T47D (cell line): Measurements from ENCODE around the gene FUT8.

ENCODE experiments used
- DNase-seq, 2 experiments: peaks; one replicate each; pipeline versions ENCODE4 v3.0.0 to v3.0.0-alpha.2; 2011 to 2012; ENCODE audit warnings: low read depth in 1 of 2, low spot score in 1 of 2
- JUND ChIP-seq: IDR thresholded peaks from 2 replicates; pipeline ENCODE4 v1.6.1; 2012; ENCODE audit warnings: low read depth
- in situ Hi-C: cut with HindIII; loops from 2 replicates; pipeline ENCODE4 v1.10.0; 2016; ENCODE audit warnings: low sequenced_read_pairs, low pct_unique_long_range_greater_than_20kb

Gene FUT8

GRCh38 chr14:65564370-65564769 lies 151.8 kb downstream of the FUT8 start:
- no peak for TF ChIP-seq JUND
- no peak for DNase-seq
- in situ Hi-C loops: no loop called here

- DNase-seq: no peak
- no peak for TF ChIP-seq JUND
- in situ Hi-C loops: no loop called here
Observed at GRCh38 chr14:65565948-65566347, 153.4 kb downstream of the FUT8 start.

DNA sequence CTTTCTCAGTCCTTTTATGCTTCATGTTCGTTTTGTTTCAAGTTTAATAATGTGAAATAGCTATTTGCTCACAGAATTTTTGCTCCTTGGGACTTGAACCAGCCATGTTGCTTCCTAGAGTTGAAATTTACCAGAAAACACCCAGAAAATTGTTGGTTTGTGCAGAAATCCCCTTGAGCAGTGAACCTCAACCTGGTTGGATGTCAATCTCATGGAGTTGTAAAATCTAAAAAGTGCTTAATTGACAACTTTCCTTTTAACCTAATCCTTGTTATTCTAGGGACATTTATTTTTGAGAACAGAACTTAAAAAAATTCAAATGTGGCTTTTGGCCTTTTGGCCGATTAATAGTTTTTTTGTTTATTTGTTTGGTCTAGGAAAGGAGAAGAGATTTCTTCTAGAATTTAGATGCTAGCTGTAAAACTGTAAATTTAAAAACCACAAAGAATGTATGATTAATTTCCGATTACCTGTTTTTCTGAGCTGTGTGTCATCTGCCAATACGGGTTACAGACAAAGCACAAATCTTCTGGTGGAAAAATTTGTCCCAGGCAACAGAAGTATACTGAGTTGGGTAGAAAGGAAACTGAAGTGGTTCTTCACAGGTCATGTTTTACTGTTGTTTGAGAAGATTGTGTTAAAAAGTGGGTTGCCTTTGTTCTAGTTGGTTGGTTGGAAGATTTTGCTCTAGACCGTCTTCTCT lies 154.4 kb downstream of the FUT8 start:
- TF ChIP-seq JUND: no peak
- DNase-seq: no peak
- in situ Hi-C loops: no loop called here

DNA sequence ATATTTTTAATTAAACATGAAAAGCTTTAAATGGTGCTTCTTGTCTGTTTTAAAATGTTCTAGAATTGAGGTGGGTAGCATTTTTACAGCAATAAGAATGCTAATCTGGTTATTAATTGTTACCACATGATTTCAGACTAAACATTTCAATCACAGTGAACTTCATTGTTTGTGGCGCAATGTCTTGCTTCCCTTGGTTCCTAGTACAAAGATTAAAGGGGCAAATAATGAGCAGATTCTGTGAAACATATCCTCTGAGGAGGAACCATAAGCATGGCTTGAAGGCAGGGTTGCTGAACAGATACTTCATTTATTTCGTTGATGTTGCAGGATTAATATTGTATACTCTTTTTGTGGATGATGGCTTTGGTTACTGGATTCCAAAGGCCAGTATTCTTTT lies 162.1 kb downstream of the FUT8 start:
- DNase-seq: no peak
- TF ChIP-seq JUND: no peak
- in situ Hi-C loops: no loop called here

GRCh38 chr14:65575389-65575788 lies 162.9 kb downstream of the FUT8 start:
- TF ChIP-seq JUND: no peak
- DNase-seq: no peak
- in situ Hi-C loops: no loop called here

GRCh38 chr14:65580973-65581372 lies 168.4 kb downstream of the FUT8 start:
- no peak for TF ChIP-seq JUND
- in situ Hi-C loops: no loop called here
- DNase-seq: no peak

- no peak for TF ChIP-seq JUND
- no peak for DNase-seq
- in situ Hi-C loops: no loop called here
Observed at GRCh38 chr14:65581378-65581777, 168.8 kb downstream of the FUT8 start.

- no peak for TF ChIP-seq JUND
- in situ Hi-C loops: no loop called here
- DNase-seq: no peak
Observed at GRCh38 chr14:65581799-65582198, 169.3 kb downstream of the FUT8 start.

GRCh38 chr14:65585216-65585615 lies 172.7 kb downstream of the FUT8 start:
- DNase-seq: no peak
- TF ChIP-seq JUND: no peak
- in situ Hi-C loops: no loop called here

DNA sequence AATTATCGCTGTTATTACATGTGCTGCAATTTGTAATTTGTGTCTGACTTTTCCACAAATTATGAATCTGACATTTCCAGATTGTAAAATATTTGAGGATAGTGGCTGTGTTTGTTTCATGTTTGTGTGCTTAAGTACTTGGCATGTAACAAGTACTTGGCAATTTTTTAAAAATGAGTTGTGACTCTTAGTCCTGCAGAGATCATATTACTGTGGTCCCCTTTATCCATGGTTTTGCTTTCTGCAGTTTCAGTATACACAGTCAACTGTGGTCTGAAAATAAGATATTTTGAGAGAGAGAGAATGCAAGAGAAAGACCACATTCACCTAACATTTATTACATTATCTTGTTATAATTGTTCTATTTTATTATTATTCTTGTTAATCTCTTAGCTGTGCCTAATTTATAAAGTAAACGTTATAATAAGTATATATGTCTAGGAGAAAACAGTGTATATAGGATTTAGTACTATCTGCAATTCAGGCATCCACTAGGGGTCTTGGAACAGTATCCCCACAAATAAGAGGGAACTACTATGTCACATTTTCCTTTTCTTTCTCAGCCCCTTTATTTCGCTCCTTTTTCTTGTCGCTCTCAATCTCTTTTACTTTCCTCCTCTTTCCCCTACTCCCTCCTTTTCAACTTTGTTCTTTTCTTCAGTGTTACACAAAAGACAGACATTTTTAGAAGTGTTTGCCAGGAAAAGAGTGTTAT lies 176.1 kb downstream of the FUT8 start:
- DNase-seq: no peak

GRCh38 chr14:65594153-65594881 lies 181.8 kb downstream of the FUT8 start:
- in situ Hi-C loops: no loop called here
- peak; percentile 42 to 84 for DNase-seq

More for the DNA sequence above, 176.1 kb downstream of the FUT8 start:
- TF ChIP-seq JUND: no peak
- in situ Hi-C loops: no loop called here

DNA sequence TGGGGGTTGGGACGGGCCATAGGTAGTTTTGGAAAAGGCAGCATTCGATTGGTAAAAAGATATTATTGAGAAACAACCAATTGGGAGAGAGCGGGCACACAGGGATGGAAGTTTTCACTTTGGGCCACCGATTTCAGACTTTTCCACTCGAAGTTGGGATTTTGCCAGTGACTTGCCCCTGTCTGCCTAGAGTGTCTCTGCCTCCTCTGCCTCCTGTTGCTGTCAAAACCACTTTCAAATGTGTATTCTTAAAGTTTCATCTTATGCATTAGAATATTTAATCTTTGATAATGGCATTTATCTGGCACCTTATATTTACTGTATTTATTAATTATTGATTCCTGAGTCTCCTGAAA lies 182.3 kb downstream of the FUT8 start:
- DNase-seq: no peak
- no peak for TF ChIP-seq JUND
- in situ Hi-C loops: no loop called here

More at GRCh38 chr14:65594153-65594881, 181.8 kb downstream of the FUT8 start:
- no peak for TF ChIP-seq JUND

DNA sequence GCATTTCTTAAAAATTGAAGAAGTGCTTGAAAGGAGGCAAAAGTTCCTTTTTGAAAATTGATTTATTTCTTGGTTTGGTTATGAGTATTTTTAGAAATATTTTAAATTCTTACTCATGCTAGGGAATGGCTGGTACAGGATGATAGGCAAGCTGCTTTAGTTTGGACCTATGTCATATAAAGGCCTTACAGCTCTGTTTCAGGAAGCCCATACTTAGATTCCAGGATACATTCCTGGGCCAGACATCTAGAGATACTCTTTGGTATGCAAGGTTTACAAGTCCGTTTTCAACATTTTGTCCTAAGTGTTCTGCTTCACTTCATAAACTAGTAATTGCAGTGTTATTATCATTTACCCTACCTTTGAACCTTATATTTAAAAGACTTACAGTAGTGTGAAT lies 186.8 kb downstream of the FUT8 start:
- in situ Hi-C loops: no loop called here
- no peak for DNase-seq
- no peak for TF ChIP-seq JUND

DNA sequence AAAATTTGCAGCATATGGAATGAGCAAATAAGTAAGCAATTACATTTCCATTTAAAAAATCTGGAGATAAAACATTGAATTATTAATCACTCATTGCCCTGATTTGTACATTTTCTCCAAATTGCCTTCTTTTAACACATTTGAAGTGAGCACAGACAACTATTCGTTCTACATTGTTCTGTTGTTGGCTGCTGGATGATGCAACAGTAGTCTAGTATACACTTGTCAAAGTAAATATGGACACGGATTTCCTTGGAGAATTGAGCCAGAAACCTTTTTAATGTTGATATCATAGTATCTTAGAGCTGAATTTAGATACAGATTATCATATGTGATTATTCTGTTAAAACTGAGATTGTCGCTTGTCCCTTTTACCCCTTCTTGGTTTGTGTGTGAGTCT lies 188.2 kb downstream of the FUT8 start:
- peak in 1 of 2 experiments; percentile 12 for DNase-seq
- in situ Hi-C loops: no loop called here
- no peak for TF ChIP-seq JUND
